A549 (cell line): ENCODE data around the gene WDR70. TPM values are rescaled to one million over a fixed set of nuclear protein-coding genes. Genes with fewer than 3 reads are reported as not detected.

ENCODE experiments used
- polyA plus RNA-seq, 4 experiments: library from polyadenylated mRNA; depleted of rRNA in 3 of 4; stranded (reverse); fragments of >200 nt; fragmentation: RNase III in 1 of 4; extraction: RNeasy Plus Mini Kit Qiagen cat#74134 plus additional on column Dnase treatment in 1 of 4; gene quantifications; 2 replicates in 3 of 4; 3 replicates in 1 of 4; pipeline ENCODE4 v1.2.3, GENCODE V29; 2011 to 2017
- small RNA-seq, 6 experiments: library from RNA; depleted of rRNA; stranded (forward); fragments of <200 nt; gene quantifications; one replicate each; pipeline ENCODE3, GENCODE V24; 2012

WDR70 gene
- polyA plus RNA-seq, 2 of the 4 experiments (the other 2 are of a cell fraction): 13.8 to 28.8 TPM

Small RNA genes within 50 kb of the gene (small RNA-seq; reads per million reads assigned to genes)
- gene RNU6-1190P (0 reads per million in 6 experiments), gene RNU6-484P (0 to 0.26 (median 0) reads per million in 6 experiments)

Other genes with a start within 250 kb of the WDR70 start
- 15.7 and 16.1 TPM in 2 replicates for gene CPLANE1, start 129.9 kb upstream of the WDR70 start, polyA plus RNA-seq (2011; rRNA removed)
- gene CPLANE1, start 129.9 kb upstream of the WDR70 start, polyA plus RNA-seq (2017; fragmentation: RNase III; extraction: RNeasy Plus Mini Kit Qiagen cat#74134 plus additional on column Dnase treatment): 5.4 to 5.5 TPM (median 5.4 TPM) in 3 replicates
- 33.3 and 38.8 TPM in 2 replicates for gene NUP155, start 8.2 kb upstream of the WDR70 start, polyA plus RNA-seq (2011; rRNA removed)
- 14.4 to 17.3 TPM (median 16.1 TPM) in 3 replicates for gene NUP155, start 8.2 kb upstream of the WDR70 start, polyA plus RNA-seq (2017; fragmentation: RNase III; extraction: RNeasy Plus Mini Kit Qiagen cat#74134 plus additional on column Dnase treatment)